Measurements from ENCODE around the gene ACSBG1. TPM values are rescaled to one million over a fixed set of nuclear protein-coding genes. Genes with fewer than 3 reads are reported as not detected.

The ACSBG1 gene
- total and polyA plus RNA-seq, 7 donors = 0.23 to 3.9 (median 1.3) TPM

DNA sequence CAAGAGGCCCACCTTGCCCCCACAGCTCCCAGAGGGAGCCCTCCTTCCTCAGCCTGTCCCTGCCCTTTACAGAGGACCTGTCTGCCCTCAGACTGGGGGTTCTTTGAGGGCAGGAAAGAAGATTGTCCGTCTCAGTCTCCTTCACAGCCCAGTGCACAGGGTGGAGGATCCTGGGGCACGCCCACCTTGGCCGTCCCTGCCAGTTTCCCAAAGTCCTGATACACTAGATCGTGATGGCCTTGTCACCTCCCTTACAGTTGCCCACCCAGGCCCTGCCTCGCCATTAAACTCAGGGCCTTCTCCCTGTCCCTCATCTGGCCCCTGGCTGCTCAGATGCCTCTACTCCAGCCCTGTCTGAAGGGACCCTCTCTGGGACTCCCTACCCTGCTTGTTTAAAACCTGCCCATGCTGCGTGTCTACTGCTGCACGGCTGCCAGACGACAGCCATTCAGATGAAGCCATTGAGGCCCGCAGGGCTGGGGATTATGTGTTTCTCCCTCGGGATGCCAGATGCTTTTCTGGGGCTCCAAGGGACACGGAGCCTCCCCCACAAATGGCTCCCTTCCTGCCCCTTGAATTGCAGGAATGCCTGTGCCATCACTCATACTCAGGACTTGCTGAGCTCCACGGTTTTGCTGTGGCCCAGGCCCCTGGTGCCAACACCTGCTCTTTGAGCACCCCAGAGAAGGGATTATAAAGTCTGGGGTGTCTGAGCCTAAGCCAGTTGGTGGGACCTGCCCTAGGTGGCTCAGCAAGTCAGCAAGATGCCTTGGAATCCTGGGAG, 27.8 kb downstream of the ACSBG1 start:
- Histone ChIP-seq H3K27me3 (no peaks in the 10 kb centered on the region), H3K9me3 (no peaks in the 10 kb centered on the region), H3K27ac (no peak overlapping the region), H3K4me3 (no peak overlapping the region), H3K4me1 (peaks cover 0 to 29% (median 20%) of the 10 kb centered on the region in 4 donors), H3K36me3 (no peaks in the 10 kb centered on the region)
- TF ChIP-seq POLR2AphosphoS5 (IDR thresholded peaks at IDR 0.05) = no peak
- TF ChIP-seq EP300 (IDR thresholded peaks at IDR 0.05) = no peak
- TF ChIP-seq, protein P1, sequence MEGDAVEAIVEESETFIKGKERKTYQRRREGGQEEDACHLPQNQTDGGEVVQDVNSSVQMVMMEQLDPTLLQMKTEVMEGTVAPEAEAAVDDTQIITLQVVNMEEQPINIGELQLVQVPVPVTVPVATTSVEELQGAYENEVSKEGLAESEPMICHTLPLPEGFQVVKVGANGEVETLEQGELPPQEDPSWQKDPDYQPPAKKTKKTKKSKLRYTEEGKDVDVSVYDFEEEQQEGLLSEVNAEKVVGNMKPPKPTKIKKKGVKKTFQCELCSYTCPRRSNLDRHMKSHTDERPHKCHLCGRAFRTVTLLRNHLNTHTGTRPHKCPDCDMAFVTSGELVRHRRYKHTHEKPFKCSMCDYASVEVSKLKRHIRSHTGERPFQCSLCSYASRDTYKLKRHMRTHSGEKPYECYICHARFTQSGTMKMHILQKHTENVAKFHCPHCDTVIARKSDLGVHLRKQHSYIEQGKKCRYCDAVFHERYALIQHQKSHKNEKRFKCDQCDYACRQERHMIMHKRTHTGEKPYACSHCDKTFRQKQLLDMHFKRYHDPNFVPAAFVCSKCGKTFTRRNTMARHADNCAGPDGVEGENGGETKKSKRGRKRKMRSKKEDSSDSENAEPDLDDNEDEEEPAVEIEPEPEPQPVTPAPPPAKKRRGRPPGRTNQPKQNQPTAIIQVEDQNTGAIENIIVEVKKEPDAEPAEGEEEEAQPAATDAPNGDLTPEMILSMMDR (IDR thresholded peaks at IDR 0.05) = no peak
- no peak for TF ChIP-seq POLR2A (IDR thresholded peaks at IDR 0.05)
- WGBS, 2 donors = 81 to 84% methylated on average over 12 of the region's 12 CpGs
- no peak for DNase-seq
- intact Hi-C loops (cut with DNase I) = no loop called here

DNA sequence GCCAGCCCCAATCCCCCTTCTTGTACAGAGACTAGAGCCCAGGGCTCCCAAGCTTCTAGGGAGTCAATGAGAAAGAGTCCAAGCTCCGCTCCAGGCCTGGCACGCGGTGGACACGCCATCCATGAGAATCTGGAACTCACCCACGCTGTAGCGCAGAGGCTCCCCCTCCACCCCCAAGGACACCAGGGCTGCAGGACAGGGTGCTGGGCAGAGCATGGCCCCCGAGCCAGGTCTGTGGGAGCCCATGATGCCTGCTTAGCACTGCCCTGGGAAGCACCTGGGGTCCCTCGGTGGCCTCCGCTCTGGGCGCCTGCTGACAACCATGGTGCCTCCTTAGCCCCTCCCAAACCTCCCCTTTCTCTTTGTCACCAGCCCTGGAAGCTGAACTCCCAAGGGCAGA, 28.5 kb downstream of the ACSBG1 start:
- intact Hi-C loops (cut with DNase I) = no loop called here
- TF ChIP-seq POLR2AphosphoS5 (IDR thresholded peaks at IDR 0.05) (no peak), EP300 (IDR thresholded peaks at IDR 0.05) (no peak), POLR2A (IDR thresholded peaks at IDR 0.05) (no peak)
- TF ChIP-seq, protein P1 (IDR thresholded peaks at IDR 0.05) = no peak
- peak overlapping the region in 2 of 4 donors; percentile 12 to 37 for H3K27ac ChIP-seq
- H3K9me3 ChIP-seq = no peaks in the 10 kb centered on the region
- WGBS, 2 donors = 94 to 96% methylated on average over 10 of the region's 10 CpGs
- peaks cover 0 to 24% (median 17%) of the 10 kb centered on the region in 4 donors for H3K4me1 ChIP-seq
- no peaks in the 10 kb centered on the region for H3K27me3 ChIP-seq
- no peak for DNase-seq
- no peaks in the 10 kb centered on the region for H3K36me3 ChIP-seq
- H3K4me3 ChIP-seq = no peak overlapping the region

DNA sequence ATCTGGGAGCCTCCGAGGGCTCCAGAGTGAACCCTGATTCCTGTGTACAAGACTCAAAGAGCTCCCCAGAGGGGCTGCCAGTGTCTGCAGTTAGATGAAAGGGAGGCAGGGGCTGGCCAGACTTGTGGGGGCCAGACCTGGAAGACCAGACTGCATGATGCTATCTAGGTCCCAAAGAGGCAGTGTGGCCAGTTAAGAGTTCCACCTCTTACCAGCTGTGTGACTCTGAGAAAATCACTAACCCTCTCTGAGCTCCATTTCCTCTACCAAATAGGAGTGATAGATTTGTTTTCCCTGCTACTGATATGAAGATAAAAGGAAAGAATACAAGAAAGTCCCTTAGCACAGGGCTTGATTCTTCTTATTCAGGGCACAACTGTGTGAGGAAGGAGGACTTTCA, 29.0 kb downstream of the ACSBG1 start:
- Histone ChIP-seq H3K36me3 (no peaks in the 10 kb centered on the region), H3K27me3 (no peaks in the 10 kb centered on the region), H3K9me3 (no peaks in the 10 kb centered on the region), H3K27ac (peak overlapping the region; percentile 12 to 42 (median 38)), H3K4me3 (no peak overlapping the region), H3K4me1 (peaks cover 0 to 18% (median 14%) of the 10 kb centered on the region in 4 donors)
- DNase-seq = no peak
- TF ChIP-seq POLR2A (IDR thresholded peaks at IDR 0.05) (no peak), EP300 (IDR thresholded peaks at IDR 0.05) (no peak), POLR2AphosphoS5 (IDR thresholded peaks at IDR 0.05) (no peak)
- TF ChIP-seq, protein P1 (IDR thresholded peaks at IDR 0.05) = no peak
- WGBS, 2 donors = 76 to 78% methylated on average over 1 of the region's 1 CpG
- intact Hi-C loops (cut with DNase I) = no loop called here

DNA sequence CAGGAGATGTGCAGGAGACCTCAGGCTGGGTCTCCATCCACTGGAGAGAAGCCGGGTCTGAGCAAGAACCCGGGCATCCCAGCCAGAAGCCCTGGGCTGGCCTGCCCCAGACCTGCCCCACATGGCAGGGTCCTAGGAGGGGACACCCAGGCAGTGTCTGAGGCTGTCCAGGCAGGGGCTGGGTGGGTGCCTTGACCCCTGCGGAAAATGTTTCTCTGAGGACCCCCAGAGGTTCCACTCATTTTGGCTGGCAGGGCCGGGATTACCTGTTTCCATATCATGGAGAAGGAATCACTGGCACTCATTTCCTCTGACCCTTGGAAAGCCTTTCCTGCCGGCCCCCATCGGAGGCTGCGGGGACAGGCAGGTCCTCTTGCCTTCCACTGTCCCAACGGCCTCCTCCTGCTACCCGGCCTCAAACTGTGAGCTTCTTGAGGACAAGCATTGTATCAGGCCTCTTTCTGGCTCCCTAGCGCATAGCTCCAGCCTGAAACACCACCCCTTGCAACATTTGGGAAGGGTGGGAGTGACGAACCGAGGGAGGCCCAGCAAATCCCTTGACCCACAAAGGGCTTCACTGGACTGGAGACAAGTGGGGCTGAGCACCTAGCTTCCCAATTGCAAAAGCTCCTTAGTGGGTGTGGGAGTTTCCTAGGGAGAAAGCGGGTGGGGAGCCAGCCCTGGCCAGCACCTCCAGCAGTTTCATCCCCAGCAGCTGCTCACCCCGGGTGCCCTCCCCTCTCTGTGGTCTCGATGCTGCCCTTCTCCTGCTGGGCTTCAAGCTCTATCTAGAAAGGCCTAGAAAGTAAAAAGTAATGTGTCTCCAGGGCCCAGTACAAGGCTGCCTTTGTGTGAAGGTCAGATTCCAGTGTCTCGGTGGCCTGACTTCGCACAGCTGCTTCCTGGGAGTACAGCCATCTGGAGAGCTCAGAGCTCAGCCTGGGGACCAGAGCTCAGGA, 29.7 kb downstream of the ACSBG1 start:
- no peaks in the 10 kb centered on the region for H3K36me3 ChIP-seq
- H3K27ac ChIP-seq = peak overlapping the region; percentile 7 to 42 (median 26)
- no peaks in the 10 kb centered on the region for H3K27me3 ChIP-seq
- no peaks in the 10 kb centered on the region for H3K9me3 ChIP-seq
- no peak for DNase-seq
- no peak overlapping the region for H3K4me3 ChIP-seq
- TF ChIP-seq POLR2AphosphoS5 (IDR thresholded peaks at IDR 0.05) = peak in 1 of 4 donors; percentile 7
- TF ChIP-seq, protein P1 (IDR thresholded peaks at IDR 0.05) = no peak
- WGBS, 2 donors = 77 to 85% methylated on average over 17 of the region's 17 CpGs
- intact Hi-C loops (cut with DNase I) = no loop called here
- peaks cover 0 to 11% (median 7%) of the 10 kb centered on the region in 4 donors for H3K4me1 ChIP-seq
